Activated naive CD4-positive, alpha-beta T cell treated with anti-CD3 and anti-CD28 coated beads, Interleukin-2, amount 10 ng/mL, durations not matched to agents 7 days and 5 days (primary cell): ENCODE results near the gene NTM.

Experiments used
- CTCF ChIA-PET: fragments of 350-600 bp; sonication (Branson Sonifier 250); formaldehyde crosslinking; loops from one replicate; lab custom pipeline; 2021; ENCODE audit warnings: antibody characterized with exemption; lab: Charles Lee
- DNase-seq: peaks from one replicate; pipeline ENCODE4 v3.0.0-alpha.2; 2020
- H3K27ac Mint-ChIP-seq: one replicate; pipeline ENCODE4 v1.8.0; 2021; ENCODE audit warnings: mild to moderate bottlenecking, moderate library complexity, mixed read lengths
- H3K27me3 Mint-ChIP-seq: one replicate; pipeline ENCODE4 v1.8.0; 2021; ENCODE audit warnings: mild to moderate bottlenecking, mixed read lengths
- H3K36me3 Mint-ChIP-seq: one replicate; pipeline ENCODE4 v1.8.0; 2021; ENCODE audit warnings: mixed read lengths
- H3K4me1 Mint-ChIP-seq: one replicate; pipeline ENCODE4 v1.8.0; 2021; ENCODE audit warnings: mixed read lengths
- H3K4me3 Mint-ChIP-seq: one replicate; pipeline ENCODE4 v1.8.0; 2021; ENCODE audit warnings: mild to moderate bottlenecking, moderate library complexity, mixed read lengths
- H3K9me3 Mint-ChIP-seq: one replicate; pipeline ENCODE4 v1.8.0; 2021; ENCODE audit warnings: mixed read lengths

The NTM gene

GRCh38 chr11:131681920-131682319 lies 311.5 kb downstream of the NTM start:
- no peak for DNase-seq
- no peaks in the 10 kb centered on the region for H3K36me3 Mint-ChIP-seq
- no peak overlapping the region for H3K27ac Mint-ChIP-seq
- H3K4me3 Mint-ChIP-seq: no peak overlapping the region
- H3K4me1 Mint-ChIP-seq: no peaks in the 10 kb centered on the region
- H3K9me3 Mint-ChIP-seq: no peaks in the 10 kb centered on the region
- no peaks in the 10 kb centered on the region for H3K27me3 Mint-ChIP-seq
- CTCF ChIA-PET: no interaction called here

GRCh38 chr11:131682373-131683015 lies 312.1 kb downstream of the NTM start:
- CTCF ChIA-PET: interaction anchor here (1.2 to 3.6 kb wide), 2 partner anchors 8 to 12 kb away, joined by 6 to 16 read pairs; no protein-coding TSS in a partner anchor
- no peaks in the 10 kb centered on the region for H3K4me1 Mint-ChIP-seq
- H3K9me3 Mint-ChIP-seq: no peaks in the 10 kb centered on the region
- no peak overlapping the region for H3K27ac Mint-ChIP-seq
- no peak for DNase-seq
- no peak overlapping the region for H3K4me3 Mint-ChIP-seq
- H3K36me3 Mint-ChIP-seq: no peaks in the 10 kb centered on the region
- no peaks in the 10 kb centered on the region for H3K27me3 Mint-ChIP-seq

- DNase-seq: no peak
- Mint-ChIP-seq H3K4me1 (no peaks in the 10 kb centered on the region), H3K27ac (no peak overlapping the region), H3K27me3 (no peaks in the 10 kb centered on the region), H3K9me3 (no peaks in the 10 kb centered on the region), H3K36me3 (no peaks in the 10 kb centered on the region), H3K4me3 (no peak overlapping the region)
- CTCF ChIA-PET: interaction anchor here (1.2 to 3.6 kb wide), 2 partner anchors 9 to 11 kb away, joined by 6 to 16 read pairs; no protein-coding TSS in a partner anchor
Observed at GRCh38 chr11:131683131-131683530, 312.7 kb downstream of the NTM start.

- Mint-ChIP-seq H3K4me1 (no peaks in the 10 kb centered on the region), H3K27me3 (no peaks in the 10 kb centered on the region), H3K36me3 (no peaks in the 10 kb centered on the region), H3K9me3 (no peaks in the 10 kb centered on the region), H3K4me3 (no peak overlapping the region), H3K27ac (no peak overlapping the region)
- no peak for DNase-seq
- CTCF ChIA-PET: interaction anchor here (3.6 kb wide), 1 partner anchor 11 kb away, joined by 16 read pairs; no protein-coding TSS in a partner anchor
Observed at GRCh38 chr11:131683666-131684065, 313.3 kb downstream of the NTM start.

- H3K4me3 Mint-ChIP-seq: no peak overlapping the region
- H3K27ac Mint-ChIP-seq: no peak overlapping the region
- H3K36me3 Mint-ChIP-seq: no peaks in the 10 kb centered on the region
- no peaks in the 10 kb centered on the region for H3K4me1 Mint-ChIP-seq
- H3K9me3 Mint-ChIP-seq: no peaks in the 10 kb centered on the region
- DNase-seq: no peak
- CTCF ChIA-PET: interaction anchor here (1.2 to 3.6 kb wide), 2 partner anchors 10 kb away, joined by 7 to 16 read pairs; no protein-coding TSS in a partner anchor
- H3K27me3 Mint-ChIP-seq: no peaks in the 10 kb centered on the region
Observed at GRCh38 chr11:131684111-131685060, 314.0 kb downstream of the NTM start.

- no peaks in the 10 kb centered on the region for H3K9me3 Mint-ChIP-seq
- no peaks in the 10 kb centered on the region for H3K4me1 Mint-ChIP-seq
- CTCF ChIA-PET: interaction anchor here (0.5 to 3.6 kb wide), 3 partner anchors 9 to 679 kb away, joined by 3 to 16 read pairs (median 7); no protein-coding TSS in a partner anchor
- no peak for DNase-seq
- no peak overlapping the region for H3K27ac Mint-ChIP-seq
- H3K4me3 Mint-ChIP-seq: no peak overlapping the region
- no peaks in the 10 kb centered on the region for H3K27me3 Mint-ChIP-seq
- H3K36me3 Mint-ChIP-seq: no peaks in the 10 kb centered on the region
Observed at GRCh38 chr11:131685206-131685605, 314.8 kb downstream of the NTM start.

- Mint-ChIP-seq H3K4me1 (no peaks in the 10 kb centered on the region), H3K27me3 (peaks cover 3% of the 10 kb centered on the region), H3K36me3 (no peaks in the 10 kb centered on the region), H3K4me3 (no peak overlapping the region), H3K27ac (no peak overlapping the region), H3K9me3 (no peaks in the 10 kb centered on the region)
- no peak for DNase-seq
- CTCF ChIA-PET: interaction anchor here (0.5 to 3.6 kb wide), 3 partner anchors 9 to 678 kb away, joined by 3 to 16 read pairs (median 3); no protein-coding TSS in a partner anchor
Observed at GRCh38 chr11:131685906-131686305, 315.5 kb downstream of the NTM start.

GRCh38 chr11:131686836-131687235 lies 316.4 kb downstream of the NTM start:
- Mint-ChIP-seq H3K4me1 (no peaks in the 10 kb centered on the region), H3K27ac (no peak overlapping the region), H3K36me3 (no peaks in the 10 kb centered on the region), H3K9me3 (no peaks in the 10 kb centered on the region), H3K4me3 (no peak overlapping the region), H3K27me3 (peaks cover 5% of the 10 kb centered on the region)
- DNase-seq: no peak
- CTCF ChIA-PET: interaction anchor here (1.5 kb wide), 1 partner anchor 13 kb away, joined by 3 read pairs; no protein-coding TSS in a partner anchor

GRCh38 chr11:131687291-131688047 lies 317.1 kb downstream of the NTM start:
- Mint-ChIP-seq H3K27ac (no peak overlapping the region), H3K4me1 (no peaks in the 10 kb centered on the region), H3K36me3 (no peaks in the 10 kb centered on the region), H3K4me3 (no peak overlapping the region), H3K9me3 (no peaks in the 10 kb centered on the region), H3K27me3 (peaks cover 12% of the 10 kb centered on the region)
- no peak for DNase-seq
- CTCF ChIA-PET: interaction anchor here (1.1 to 1.9 kb wide), 4 partner anchors 9 to 13 kb away, joined by 3 to 14 read pairs (median 4); no protein-coding TSS in a partner anchor

- peak; percentile 43 for DNase-seq
- H3K27ac Mint-ChIP-seq: no peak overlapping the region
Observed at GRCh38 chr11:131688048-131688693, 317.8 kb downstream of the NTM start.

GRCh38 chr11:131689049-131689925 lies 318.9 kb downstream of the NTM start:
- DNase-seq: no peak
- Mint-ChIP-seq H3K4me3 (no peak overlapping the region), H3K4me1 (no peaks in the 10 kb centered on the region), H3K27me3 (peaks cover 14% of the 10 kb centered on the region), H3K36me3 (no peaks in the 10 kb centered on the region), H3K9me3 (no peaks in the 10 kb centered on the region), H3K27ac (no peak overlapping the region)
- CTCF ChIA-PET: interaction anchor here (1.0 to 1.9 kb wide), 5 partner anchors 11 to 593 kb away, joined by 3 to 14 read pairs (median 4); no protein-coding TSS in a partner anchor

More at GRCh38 chr11:131688048-131688693, 317.8 kb downstream of the NTM start:
- H3K36me3 Mint-ChIP-seq: no peaks in the 10 kb centered on the region
- H3K9me3 Mint-ChIP-seq: no peaks in the 10 kb centered on the region
- no peak overlapping the region for H3K4me3 Mint-ChIP-seq
- peaks cover 13% of the 10 kb centered on the region for H3K27me3 Mint-ChIP-seq
- H3K4me1 Mint-ChIP-seq: no peaks in the 10 kb centered on the region
- CTCF ChIA-PET: interaction anchor here (1.0 to 1.9 kb wide), 6 partner anchors 9 to 594 kb away, joined by 3 to 14 read pairs (median 4); no protein-coding TSS in a partner anchor

- H3K9me3 Mint-ChIP-seq: no peaks in the 10 kb centered on the region
- no peak for DNase-seq
- CTCF ChIA-PET: no interaction called here
- H3K4me1 Mint-ChIP-seq: no peaks in the 10 kb centered on the region
- peaks cover 23% of the 10 kb centered on the region for H3K27me3 Mint-ChIP-seq
- H3K4me3 Mint-ChIP-seq: no peak overlapping the region
- no peak overlapping the region for H3K27ac Mint-ChIP-seq
- no peaks in the 10 kb centered on the region for H3K36me3 Mint-ChIP-seq
Observed at GRCh38 chr11:131690362-131690761, 319.9 kb downstream of the NTM start.
